H1 (cell line): Measurements from ENCODE around the gene SLC39A7. TPM values are rescaled to one million over a fixed set of nuclear protein-coding genes. Genes with fewer than 3 reads are reported as not detected.

Source experiments
- CTCF ChIA-PET: fragments of 300-600 bp; sonication (Branson Sonifier 250); formaldehyde crosslinking; loops from one replicate; lab custom pipeline; 2021; ENCODE audit not compliant: partially characterized antibody; lab: Charles Lee
- POLR2A ChIA-PET: fragments of 300-600 bp; sonication (Branson Sonifier 250); formaldehyde crosslinking; loops from one replicate; lab custom pipeline; 2021; ENCODE audit warnings: inconsistent platforms; ENCODE audit not compliant: partially characterized antibody; lab: Charles Lee
- DNase-seq, 2 experiments: peaks; one replicate each; pipeline versions ENCODE4 v3.0.0 to v3.0.0-alpha.2; 2010 to 2022; ENCODE audit warnings: low spot score in 2 of 2, low read depth in 1 of 2, mixed read lengths in 1 of 2
- FAIRE-seq: peaks from 2 replicates; lab custom pipeline; 2011; peaks lifted over from hg19 to GRCh38; lab: Jason Lieb, UNC
- H2AFZ ChIP-seq: 2 replicates; pipeline ENCODE4 v1.8.1; 2012; ENCODE audit warnings: low read length, inconsistent platforms
- H2AK5ac ChIP-seq: 2 replicates; pipeline ENCODE4 v1.6.1; 2013; ENCODE audit warnings: low read depth, low read length
- H2BK120ac ChIP-seq: replicated peaks from 2 replicates; pipeline ENCODE3; 2013; ENCODE audit warnings: low read depth, low read length, inconsistent platforms
- H2BK12ac ChIP-seq: 2 replicates; pipeline ENCODE4 v1.6.1; 2013; ENCODE audit warnings: low read depth, low read length
- H2BK15ac ChIP-seq: 2 replicates; pipeline ENCODE4 v1.6.1; 2013; ENCODE audit warnings: low read length
- H2BK20ac ChIP-seq: 2 replicates; pipeline ENCODE4 v1.6.1; 2013; ENCODE audit warnings: low read length
- H2BK5ac ChIP-seq: 2 replicates; pipeline ENCODE4 v1.6.1; 2013; ENCODE audit warnings: low read depth, low read length
- H3K14ac ChIP-seq: 2 replicates; pipeline ENCODE4 v1.6.1; 2013; ENCODE audit warnings: inconsistent platforms; ENCODE audit not compliant: insufficient read length
- H3K18ac ChIP-seq: 2 replicates; pipeline ENCODE4 v1.6.1; 2013; ENCODE audit warnings: low read length; ENCODE audit errors: extremely low read depth
- H3K23ac ChIP-seq: 2 replicates; pipeline ENCODE4 v1.6.1; 2013; ENCODE audit warnings: inconsistent platforms; ENCODE audit not compliant: insufficient read length
- H3K23me2 ChIP-seq: 2 replicates; pipeline ENCODE4 v1.6.1; 2013; ENCODE audit warnings: low read depth, low read length
- H3K27ac ChIP-seq: 2 replicates; pipeline ENCODE4 v1.6.1; 2011; ENCODE audit warnings: low read depth, low read length, inconsistent platforms
- H3K27me3 ChIP-seq, 4 experiments: replicated peaks in 1 of 4; 1 replicate in 1 of 4; 2 replicates in 3 of 4; pipeline versions ENCODE4 v1.6.1 to v1.8.1; 2011 to 2013; ENCODE audit warnings: low read length in 3 of 4, mild to moderate bottlenecking in 3 of 4, inconsistent platforms in 2 of 4, mixed read lengths in 2 of 4, moderate library complexity in 1 of 4; ENCODE audit not compliant: control insufficient read depth in 3 of 4, insufficient read depth in 3 of 4; ENCODE audit errors: extremely low read depth in 1 of 4
- H3K36me3 ChIP-seq, 4 experiments: 2 replicates each; pipeline versions ENCODE4 v1.6.1 to v1.8.1; 2011 to 2013; ENCODE audit warnings: mild to moderate bottlenecking in 4 of 4, low read length in 3 of 4, moderate library complexity in 2 of 4, control low read depth in 1 of 4, inconsistent platforms in 1 of 4; ENCODE audit not compliant: insufficient read depth in 4 of 4, control insufficient read depth in 2 of 4
- H3K4ac ChIP-seq: replicated peaks from 2 replicates; pipeline ENCODE3; 2013; ENCODE audit warnings: low read length, low read depth, mixed read lengths, inconsistent platforms; ENCODE audit not compliant: insufficient read length
- H3K4me1 ChIP-seq, 4 experiments: replicated peaks in 1 of 4; 1 replicate in 1 of 4; 2 replicates in 3 of 4; pipeline versions ENCODE4 v1.6.1 to v1.8.1; 2011 to 2013; ENCODE audit warnings: low read length in 3 of 4, inconsistent platforms in 2 of 4, mixed read lengths in 1 of 4; ENCODE audit not compliant: insufficient read depth in 4 of 4, control insufficient read depth in 3 of 4
- H3K4me2 ChIP-seq, 2 experiments: 2 replicates each; pipeline versions ENCODE4 v1.6.1 to v1.8.1; 2011 to 2013; ENCODE audit warnings: low read depth in 2 of 2, low read length in 2 of 2, control low read depth in 1 of 2, inconsistent platforms in 1 of 2, mild to moderate bottlenecking in 1 of 2; ENCODE audit not compliant: insufficient read depth in 1 of 2
- H3K4me3 ChIP-seq, 4 experiments: fragments of 200-600, 300-600 bp in 1 of 4; sonication (generic), shearing (Covaris generic), sonication (Bioruptor Twin) in 1 of 4; 2 replicates each; pipeline versions ENCODE4 v1.5.1 to v1.8.1; 2011 to 2016; ENCODE audit warnings: low read length in 4 of 4, low read depth in 3 of 4, control low read depth in 2 of 4, inconsistent platforms in 2 of 4, mild to moderate bottlenecking in 2 of 4, mixed read lengths in 1 of 4, moderate library complexity in 1 of 4; ENCODE audit not compliant: insufficient read depth in 2 of 4; ENCODE audit errors: extremely low read depth in 1 of 4
- H3K56ac ChIP-seq: replicated peaks from 2 replicates; pipeline ENCODE3; 2013; ENCODE audit warnings: low read depth, mild to moderate bottlenecking, mixed read lengths, low read length, inconsistent platforms; ENCODE audit not compliant: insufficient read length
- H3K79me1 ChIP-seq: 2 replicates; pipeline ENCODE4 v1.6.1; 2013; ENCODE audit warnings: low read depth, low read length, control low read depth
- H3K79me2 ChIP-seq, 2 experiments: 2 replicates each; pipeline versions ENCODE4 v1.6.1 to v1.8.1; 2012 to 2013; ENCODE audit warnings: low read length in 2 of 2, mild to moderate bottlenecking in 2 of 2, inconsistent platforms in 1 of 2; ENCODE audit not compliant: insufficient read depth in 2 of 2, control insufficient read depth in 1 of 2
- H3K9ac ChIP-seq, 4 experiments: replicated peaks in 1 of 4; 1 replicate in 1 of 4; 2 replicates in 3 of 4; pipeline versions ENCODE4 v1.6.1 to v1.8.1; 2011 to 2013; ENCODE audit warnings: low read depth in 3 of 4, low read length in 3 of 4, control low read depth in 2 of 4, mild to moderate bottlenecking in 2 of 4, moderate library complexity in 2 of 4, inconsistent platforms in 1 of 4; ENCODE audit errors: extremely low read depth in 1 of 4
- H3K9me3 ChIP-seq, 2 experiments: 2 replicates each; pipeline versions ENCODE4 v1.6.1 to v1.8.1; 2012 to 2013; ENCODE audit warnings: mild to moderate bottlenecking in 2 of 2, moderate library complexity in 2 of 2, control low read depth in 1 of 2, inconsistent platforms in 1 of 2, low read depth in 1 of 2, low read length in 1 of 2, mixed read lengths in 1 of 2; ENCODE audit not compliant: insufficient read depth in 2 of 2
- H4K20me1 ChIP-seq, 2 experiments: replicated peaks in 1 of 2; 2 replicates each; pipeline versions ENCODE3 to v1.8.1; 2011 to 2013; ENCODE audit warnings: inconsistent platforms in 2 of 2, low read length in 2 of 2, mild to moderate bottlenecking in 1 of 2; ENCODE audit not compliant: insufficient read depth in 2 of 2, control insufficient read depth in 1 of 2
- H4K5ac ChIP-seq: 2 replicates; pipeline ENCODE4 v1.6.1; 2013; ENCODE audit warnings: low read length, low read depth, mixed read lengths, inconsistent platforms; ENCODE audit not compliant: insufficient read length
- H4K8ac ChIP-seq: 2 replicates; pipeline ENCODE4 v1.8.0; 2013; ENCODE audit warnings: mild to moderate bottlenecking, moderate library complexity, low read length, inconsistent platforms; ENCODE audit not compliant: insufficient read depth; ENCODE audit errors: extremely low read depth
- H4K91ac ChIP-seq: replicated peaks from 2 replicates; pipeline ENCODE3; 2013; ENCODE audit warnings: low read length, mixed read lengths, inconsistent platforms; ENCODE audit not compliant: insufficient read length
- CTCF ChIP-seq, 3 experiments: IDR thresholded peaks; 1 replicate in 2 of 3; 2 replicates in 1 of 3; pipeline versions ENCODE4 v1.5.1 to v1.6.1; 2011; ENCODE audit warnings: low read length in 3 of 3, mild to moderate bottlenecking in 3 of 3, inconsistent platforms in 2 of 3, low read depth in 1 of 3, moderate library complexity in 1 of 3; ENCODE audit not compliant: insufficient read depth in 1 of 3; ENCODE audit errors: control extremely low read depth in 1 of 3
- RAD21 ChIP-seq, 2 experiments: IDR thresholded peaks in 1 of 2; conservative IDR thresholded peaks in 1 of 2; 2 replicates each; pipeline ENCODE4 v1.6.1; 2011; ENCODE audit warnings: low read depth in 2 of 2, low read length in 2 of 2, improper control_type of control experiment in 1 of 2, inconsistent platforms in 1 of 2, mild to moderate bottlenecking in 1 of 2, moderate library complexity in 1 of 2
- WGBS, 2 experiments: shearing (Covaris generic) in 1 of 2; methylation state at CpG; one replicate each; pipeline versions ENCODE4 v1.1.6 to v1.1.7; 2013 to 2015; ENCODE audit warnings: low lambda C conversion rate in 2 of 2, mixed read lengths in 2 of 2, inconsistent platforms in 1 of 2, low coverage in 1 of 2, missing lambda C conversion rate in 1 of 2; ENCODE audit not compliant: insufficient replicate concordance in 2 of 2, insufficient coverage in 1 of 2, insufficient read length in 1 of 2; ENCODE audit errors: extremely low coverage in 1 of 2, missing lambda C conversion rate in 1 of 2; 5-methylcytosine and 5-hydroxymethylcytosine counted together
- polyA plus RNA-seq, 7 experiments: library from polyadenylated mRNA; depleted of rRNA in 3 of 7; stranded (reverse) in 5 of 7; unstranded in 2 of 7; fragments of >200 nt in 5 of 7; fragments of 200-250 nt in 2 of 7; gene quantifications; 1 replicate in 5 of 7; 2 replicates in 1 of 7; 4 replicates in 1 of 7; pipeline versions ENCODE4 v1.2.1 to v1.2.3, GENCODE V29; 2011 to 2013; ENCODE audit warnings: missing spikeins in 2 of 7, mixed read lengths in 2 of 7
- total RNA-seq: library from RNA; stranded (reverse); fragmentation: NEBNext Ultra II Directional; extraction: Animal tissue kit (Norgen Biotek cat#: 25700); gene quantifications from 2 replicates; pipeline ENCODE4 v1.2.1, GENCODE V29; 2021
- TF ChIP-seq, protein P1 (sequence below): IDR thresholded peaks from 2 replicates; pipeline ENCODE4 v1.6.1; 2012; ENCODE audit warnings: low read length, inconsistent platforms

The SLC39A7 gene
- total and polyA plus RNA-seq, 2 of the 8 experiments (the other 6 are each of a cell fraction or from before 2014, with no cell fraction given), result 63.3 to 123 TPM

- TF ChIP-seq RAD21 (IDR thresholded peaks at IDR 0.05 in 1 of 2, conservative IDR thresholded peaks at IDR 0.05 in 1 of 2; ENCODE audit: low read depth in 2 of 2, low read length in 2 of 2) (peak in 1 of 2 experiments; percentile 2; a peak in 1 of 4 replicates), CTCF (IDR thresholded peaks at IDR 0.05; ENCODE audit: control extremely low read depth in 1 of 3, insufficient read depth in 1 of 3, low read depth in 1 of 3, low read length in 3 of 3) (peak in 1 of 3 experiments; percentile 40; a peak in 1 of 4 replicates)
- TF ChIP-seq, protein P1, sequence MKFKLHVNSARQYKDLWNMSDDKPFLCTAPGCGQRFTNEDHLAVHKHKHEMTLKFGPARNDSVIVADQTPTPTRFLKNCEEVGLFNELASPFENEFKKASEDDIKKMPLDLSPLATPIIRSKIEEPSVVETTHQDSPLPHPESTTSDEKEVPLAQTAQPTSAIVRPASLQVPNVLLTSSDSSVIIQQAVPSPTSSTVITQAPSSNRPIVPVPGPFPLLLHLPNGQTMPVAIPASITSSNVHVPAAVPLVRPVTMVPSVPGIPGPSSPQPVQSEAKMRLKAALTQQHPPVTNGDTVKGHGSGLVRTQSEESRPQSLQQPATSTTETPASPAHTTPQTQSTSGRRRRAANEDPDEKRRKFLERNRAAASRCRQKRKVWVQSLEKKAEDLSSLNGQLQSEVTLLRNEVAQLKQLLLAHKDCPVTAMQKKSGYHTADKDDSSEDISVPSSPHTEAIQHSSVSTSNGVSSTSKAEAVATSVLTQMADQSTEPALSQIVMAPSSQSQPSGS, result no peak
- Histone ChIP-seq H3K18ac (no peak overlapping the region), H3K27ac (no peak overlapping the region), H3K23ac (no peak overlapping the region), H4K91ac (no peak overlapping the region), H2BK15ac (no peak overlapping the region), H3K4me2 (no peak overlapping the region), H3K79me1 (no peaks in the 10 kb centered on the region), H3K9me3 (no peaks in the 10 kb centered on the region), H3K36me3 (no peaks in the 10 kb centered on the region), H2BK120ac (no peak overlapping the region), H3K4me3 (no peak overlapping the region), H2AFZ (no peak overlapping the region), H3K14ac (no peak overlapping the region), H2AK5ac (0 out of 2 replicates have a peak overlapping the region, but pooled peaks have one; percentile 47), H3K27me3 (no peaks in the 10 kb centered on the region), H3K9ac (no peak overlapping the region), H3K56ac (no peak overlapping the region), H3K4ac (no peak overlapping the region), H4K8ac (no peak overlapping the region), H2BK5ac (no peak overlapping the region), H3K23me2 (no peaks in the 10 kb centered on the region), H2BK12ac (no peak overlapping the region; the same call in 1 of the 2 replicates), H3K4me1 (no peaks in the 10 kb centered on the region; a peak in 2 of 7 replicates), H3K79me2 (no peaks in the 10 kb centered on the region; a peak in 1 of 4 replicates), H4K20me1 (peaks cover 0 to 3% of the 10 kb centered on the region in 2 experiments), H2BK20ac (no peak overlapping the region), H4K5ac (no peak overlapping the region)
- WGBS, 2 experiments, result 88% methylated on average over 10 of the region's 10 CpGs; no CpG with 5 or more reads in 1 of the 2 experiments
- FAIRE-seq, result no peak
- no peak for DNase-seq
- POLR2A ChIA-PET, result interaction anchor here (0.8 to 3.8 kb wide), 4 partner anchors 46 to 201 kb away, joined by 3 to 17 read pairs (median 3); no protein-coding TSS in a partner anchor
- CTCF ChIA-PET, result interaction anchor here (0.8 to 5.5 kb wide), 10 partner anchors 14 to 175 kb away, joined by 3 to 74 read pairs (median 12); no protein-coding TSS in a partner anchor
Measured at GRCh38 chr6:33175436-33176069, 25.1 kb upstream of the SLC39A7 start.
